Measurements from ENCODE around the gene FNDC3A. TPM values are rescaled to one million over a fixed set of nuclear protein-coding genes. Genes with fewer than 3 reads are reported as not detected.

The FNDC3A gene
- total RNA-seq, 1 experiment from 2014 or later, result 24.3 TPM

- in situ Hi-C loops (cut with HindIII; ENCODE audit: low pct_unique_long_range_greater_than_20kb, low sequenced_read_pairs), result no loop called here
- POLR2A ChIA-PET, result no interaction called here
- Histone ChIP-seq H3K9me3 (ENCODE audit: control insufficient read depth, insufficient read depth, low read depth, low read length) (peaks cover 7% of the 10 kb centered on the region; the same call in 1 of the 2 replicates), H3K27ac (ENCODE audit: low read length) (no peak overlapping the region), H3K27me3 (ENCODE audit: control insufficient read depth, insufficient read depth, low read length) (no peaks in the 10 kb centered on the region), H3K36me3 (ENCODE audit: control insufficient read depth, insufficient read depth, low read length) (no peaks in the 10 kb centered on the region), H3K4me3 (ENCODE audit: low read depth in 2 of 2, low read length in 2 of 2) (no peak overlapping the region), H3K4me1 (ENCODE audit: control insufficient read depth, insufficient read depth, low read length) (no peaks in the 10 kb centered on the region)
- ATAC-seq (no peak), DNase-seq (ENCODE audit: low read depth, low spot score) (no peak)
- no TSS peak for BruUV-seq (replicated peaks)
- intact Hi-C loops (cut with micrococcal nuclease; ENCODE audit: unreplicated experiment), result no loop called here
- no peak for TF ChIP-seq POLR2AphosphoS5 (IDR thresholded peaks at IDR 0.05; ENCODE audit: low read depth, low read length)
- no peak for TF ChIP-seq TCF7L2 (IDR thresholded peaks at IDR 0.05; ENCODE audit: low read depth, low read length)
- TF ChIP-seq REST (IDR thresholded peaks at IDR 0.05; ENCODE audit: insufficient read depth in 1 of 2, low read depth in 2 of 2, low read length in 1 of 2), result no peak
- TF ChIP-seq SIN3A (IDR thresholded peaks at IDR 0.05; ENCODE audit: borderline replicate concordance, insufficient read depth, low read depth, low read length), result no peak
- TF ChIP-seq CTCF (IDR thresholded peaks at IDR 0.05), result no peak
- CTCF ChIA-PET, result no interaction called here
Measured at GRCh38 chr13:48969685-48970084, 6.0 kb upstream of the FNDC3A start.

GRCh38 chr13:48973845-48974431 is 1.8 kb upstream of the FNDC3A start:
- in situ Hi-C loops (cut with HindIII; ENCODE audit: low pct_unique_long_range_greater_than_20kb, low sequenced_read_pairs), result no loop called here
- no TSS peak for BruUV-seq (replicated peaks)

More at GRCh38 chr13:48973845-48974431, 1.8 kb upstream of the FNDC3A start:
- Histone ChIP-seq H3K27me3 (ENCODE audit: control insufficient read depth, insufficient read depth, low read length) (no peaks in the 10 kb centered on the region), H3K36me3 (ENCODE audit: control insufficient read depth, insufficient read depth, low read length) (no peaks in the 10 kb centered on the region), H3K4me1 (ENCODE audit: control insufficient read depth, insufficient read depth, low read length) (peaks cover 8% of the 10 kb centered on the region), H3K27ac (ENCODE audit: low read length) (no peak overlapping the region), H3K9me3 (ENCODE audit: control insufficient read depth, insufficient read depth, low read depth, low read length) (peaks cover 8% of the 10 kb centered on the region; the same call in 1 of the 2 replicates), H3K4me3 (ENCODE audit: low read depth in 2 of 2, low read length in 2 of 2) (no peak overlapping the region)
- ChIA-PET CTCF (no interaction called here), POLR2A (no interaction called here)
- DNase-seq (ENCODE audit: low read depth, low spot score) (no peak), ATAC-seq (no peak)
- intact Hi-C loops (cut with micrococcal nuclease; ENCODE audit: unreplicated experiment), result no loop called here
- TF ChIP-seq POLR2AphosphoS5 (IDR thresholded peaks at IDR 0.05; ENCODE audit: low read depth, low read length) (no peak), SIN3A (IDR thresholded peaks at IDR 0.05; ENCODE audit: borderline replicate concordance, insufficient read depth, low read depth, low read length) (no peak), CTCF (IDR thresholded peaks at IDR 0.05) (no peak)
